ENCODE data around the gene RAC3. TPM values are rescaled to one million over a fixed set of nuclear protein-coding genes. Genes with fewer than 3 reads are reported as not detected.

The RAC3 gene
- total and polyA plus RNA-seq, 2 of the 8 experiments (the other 6 are each of a cell fraction or from before 2014, with no cell fraction given): 177 to 299 TPM

DNA sequence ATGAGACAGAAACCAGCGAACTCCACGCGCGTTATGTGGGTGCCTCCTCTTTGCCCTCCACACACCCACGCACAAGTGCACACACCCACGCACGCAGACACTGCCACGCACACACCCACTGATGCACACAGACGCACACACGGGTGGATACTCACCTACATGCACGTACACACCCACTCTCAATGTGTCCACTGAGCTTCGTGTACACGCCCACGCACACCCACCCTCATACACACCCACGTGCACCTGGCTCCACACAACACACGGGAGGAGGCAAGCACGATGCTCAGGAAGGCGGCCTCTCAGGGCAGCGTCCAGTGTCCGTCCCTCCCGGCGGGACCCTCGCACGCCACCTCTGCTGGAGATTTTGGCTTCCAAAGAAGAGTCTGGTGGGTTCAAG is 15.9 kb downstream of the RAC3 start:
- H3K79me1 ChIP-seq (ENCODE audit: low read depth, low read length): peaks cover 3% of the 10 kb centered on the region; the same call in 1 of the 2 replicates
- no peak overlapping the region for H2BK12ac ChIP-seq (ENCODE audit: low read depth, low read length)
- ChIA-PET CTCF (ENCODE audit: partially characterized antibody) (interaction anchor here (0.8 kb wide), 1 partner anchor 17 kb away, joined by 3 read pairs; no protein-coding TSS in a partner anchor), POLR2A (ENCODE audit: partially characterized antibody) (interaction anchor here (0.9 to 1.3 kb wide), 3 partner anchors 13 to 42 kb away, joined by 4 to 6 read pairs (median 4); partner anchors contain the start of gene RAC3)
- peaks cover 0 to 8% (median 2%) of the 10 kb centered on the region in 4 experiments; a peak in 3 of 8 replicates for H3K36me3 ChIP-seq (ENCODE audit: control insufficient read depth in 2 of 4, insufficient read depth in 4 of 4, low read length in 3 of 4)
- no peak overlapping the region for H2AK5ac ChIP-seq (ENCODE audit: low read depth, low read length)
- H4K20me1 ChIP-seq (replicated peaks in 1 of 2; ENCODE audit: control insufficient read depth in 1 of 2, insufficient read depth in 2 of 2, low read length in 2 of 2): peaks cover 0 to 8% of the 10 kb centered on the region in 2 experiments
- H3K27me3 ChIP-seq (replicated peaks in 1 of 4; ENCODE audit: control insufficient read depth in 3 of 4, extremely low read depth in 1 of 4, insufficient read depth in 3 of 4, low read length in 3 of 4): peaks cover 0 to 4% (median 0%) of the 10 kb centered on the region in 4 experiments; a peak in 1 of 7 replicates
- H3K4me1 ChIP-seq (replicated peaks in 1 of 4; ENCODE audit: control insufficient read depth in 3 of 4, insufficient read depth in 4 of 4, low read length in 3 of 4): peaks cover 0 to 18% (median 10%) of the 10 kb centered on the region in 4 experiments; a peak in 5 of 7 replicates
- no peak overlapping the region for H2AFZ ChIP-seq (ENCODE audit: low read length)
- H4K8ac ChIP-seq (ENCODE audit: extremely low read depth, insufficient read depth, low read length): no peak overlapping the region
- no peak overlapping the region for H4K5ac ChIP-seq (ENCODE audit: insufficient read length, low read depth, low read length)
- no peak overlapping the region for H4K91ac ChIP-seq (replicated peaks; ENCODE audit: insufficient read length, low read length)
- H2BK120ac ChIP-seq (replicated peaks; ENCODE audit: low read depth, low read length): no peak overlapping the region
- no peak overlapping the region for H3K14ac ChIP-seq (ENCODE audit: insufficient read length)
- no peak overlapping the region for H3K9ac ChIP-seq (replicated peaks in 1 of 4; ENCODE audit: extremely low read depth in 1 of 4, low read depth in 3 of 4, low read length in 3 of 4)
- WGBS, 2 experiments (ENCODE audit: extremely low coverage in 1 of 2, insufficient coverage in 1 of 2, insufficient read length in 1 of 2, insufficient replicate concordance in 2 of 2, low coverage in 1 of 2, low lambda C conversion rate in 2 of 2, missing lambda C conversion rate in 1 of 2): 94% methylated on average over 24 of the region's 24 CpGs; no CpG with 5 or more reads in 1 of the 2 experiments
- H3K23me2 ChIP-seq (ENCODE audit: low read depth, low read length): peaks cover 5% of the 10 kb centered on the region; the same call in 1 of the 2 replicates
- H2BK15ac ChIP-seq (ENCODE audit: low read length): no peak overlapping the region
- H3K4me2 ChIP-seq (ENCODE audit: insufficient read depth in 1 of 2, low read depth in 2 of 2, low read length in 2 of 2): no peak overlapping the region
- no peak overlapping the region for H2BK5ac ChIP-seq (ENCODE audit: low read depth, low read length)
- H3K23ac ChIP-seq (ENCODE audit: insufficient read length): no peak overlapping the region
- peaks cover 0 to 4% of the 10 kb centered on the region in 2 experiments; a peak in 1 of 4 replicates for H3K79me2 ChIP-seq (ENCODE audit: control insufficient read depth in 1 of 2, insufficient read depth in 2 of 2, low read length in 2 of 2)
- H3K9me3 ChIP-seq (ENCODE audit: insufficient read depth in 2 of 2, low read depth in 1 of 2, low read length in 1 of 2): no peaks in the 10 kb centered on the region
- H3K27ac ChIP-seq (ENCODE audit: low read depth, low read length): no peak overlapping the region
- no peak for FAIRE-seq
- no peak overlapping the region for H3K56ac ChIP-seq (replicated peaks; ENCODE audit: insufficient read length, low read depth, low read length)
- no peak for DNase-seq (ENCODE audit: low read depth in 1 of 2, low spot score in 2 of 2)
- H2BK20ac ChIP-seq (ENCODE audit: low read length): no peak overlapping the region
- H3K18ac ChIP-seq (ENCODE audit: extremely low read depth, low read length): no peak overlapping the region
- H3K4ac ChIP-seq (replicated peaks; ENCODE audit: insufficient read length, low read depth, low read length): no peak overlapping the region
- H3K4me3 ChIP-seq (ENCODE audit: extremely low read depth in 1 of 4, insufficient read depth in 2 of 4, low read depth in 3 of 4, low read length in 4 of 4): no peak overlapping the region
- TF ChIP-seq, protein P1, sequence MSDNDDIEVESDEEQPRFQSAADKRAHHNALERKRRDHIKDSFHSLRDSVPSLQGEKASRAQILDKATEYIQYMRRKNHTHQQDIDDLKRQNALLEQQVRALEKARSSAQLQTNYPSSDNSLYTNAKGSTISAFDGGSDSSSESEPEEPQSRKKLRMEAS (IDR thresholded peaks at IDR 0.05): no peak
- TF ChIP-seq POLR2AphosphoS5 (IDR thresholded peaks at IDR 0.05; ENCODE audit: low read depth, low read length) (no peak), E2F6 (IDR thresholded peaks at IDR 0.05) (no peak), FOSL1 (IDR thresholded peaks at IDR 0.05; ENCODE audit: insufficient read depth, low read depth, low read length) (no peak), TBP (IDR thresholded peaks at IDR 0.05; ENCODE audit: low read depth, low read length) (no peak), EP300 (IDR thresholded peaks at IDR 0.05; ENCODE audit: borderline replicate concordance in 1 of 2, low read depth in 2 of 2, low read length in 2 of 2) (no peak), GTF2F1 (IDR thresholded peaks at IDR 0.05; ENCODE audit: borderline replicate concordance, low read depth, low read length) (no peak), SIRT6 (IDR thresholded peaks at IDR 0.05; ENCODE audit: low read length) (no peak), PHF8 (conservative IDR thresholded peaks at IDR 0.05; ENCODE audit: low read depth, low read length) (no peak), BRCA1 (IDR thresholded peaks at IDR 0.05; ENCODE audit: low read depth, low read length) (no peak)

All from H1 (cell line).